HepG2 (cell line): ENCODE data around the gene TLE2. TPM values are rescaled to one million over a fixed set of nuclear protein-coding genes. Genes with fewer than 3 reads are reported as not detected.

Experiments used
- ATAC-seq: fragments of 200-7000 bp; cut with Tn5 transposase; 3 replicates; pipeline ENCODE4 v1.9.1; 2020; ENCODE audit warnings: mild to moderate bottlenecking, moderate library complexity
- BruUV-seq: library from RNA; stranded (reverse); fragments of 400-500 nt; replicated peaks from 2 replicates; lab custom pipeline; 2021; lab: Mats Ljungman, UMichigan
- CTCF ChIA-PET: fragments of 300-600 bp; formaldehyde crosslinking; extraction: SDS; loops from one replicate; lab custom pipeline; 2021; ENCODE audit warnings: low total read pairs, inconsistent platforms, low intra/inter-chr PET ratio; lab: Yijun Ruan, JAX
- POLR2A ChIA-PET: fragments of 350-600 bp; sonication (Branson Sonifier 250); formaldehyde crosslinking; loops from one replicate; lab custom pipeline; 2020; ENCODE audit warnings: antibody characterized with exemption, inconsistent platforms; lab: Yijun Ruan, JAX
- DNase-seq: peaks from one replicate; pipeline ENCODE4 v3.0.0-alpha.2; 2015; ENCODE audit warnings: low spot score
- FAIRE-seq: peaks from 3 replicates; lab custom pipeline; 2011; peaks lifted over from hg19 to GRCh38; lab: Jason Lieb, UNC
- H2AFZ ChIP-seq: one replicate; pipeline ENCODE4 v1.6.1; 2011; ENCODE audit warnings: low read length, inconsistent platforms
- H3K27ac ChIP-seq: fragments of 300-600 bp; 3 replicates; pipeline ENCODE4 v1.8.0; 2011; ENCODE audit warnings: mixed run types, mild to moderate bottlenecking, mixed read lengths, low read length, inconsistent platforms; ENCODE audit not compliant: insufficient read depth; ENCODE audit errors: extremely low read length
- H3K27me3 ChIP-seq, 2 experiments: fragments of 200-600 bp in 1 of 2; 2 replicates in 1 of 2; 3 replicates in 1 of 2; pipeline versions ENCODE4 v1.6.0 to v1.8.0; 2011; ENCODE audit warnings: low read length in 2 of 2, mild to moderate bottlenecking in 2 of 2, moderate library complexity in 2 of 2, inconsistent platforms in 1 of 2; ENCODE audit not compliant: insufficient read depth in 2 of 2, control insufficient read depth in 1 of 2
- H3K36me3 ChIP-seq, 2 experiments: fragments of 200-600 bp in 1 of 2; replicated peaks in 1 of 2; 2 replicates in 1 of 2; 3 replicates in 1 of 2; pipeline versions ENCODE4 v1.5.1 to v1.8.0; 2011; ENCODE audit warnings: low read length in 2 of 2, inconsistent platforms in 1 of 2; ENCODE audit not compliant: insufficient read depth in 2 of 2, control insufficient read depth in 1 of 2
- H3K4me1 ChIP-seq: 2 replicates; pipeline ENCODE4 v1.5.1; 2012; ENCODE audit warnings: low read length, inconsistent platforms; ENCODE audit not compliant: insufficient read depth
- H3K4me2 ChIP-seq: 2 replicates; pipeline ENCODE4 v1.6.0; 2011; ENCODE audit warnings: low read depth, low read length, inconsistent platforms
- H3K4me3 ChIP-seq, 3 experiments: fragments of 200-600 bp in 1 of 3; sonication (generic), shearing (Covaris generic) in 1 of 3; replicated peaks in 1 of 3; 2 replicates each; pipeline ENCODE4 v1.5.1; 2011 to 2016; ENCODE audit warnings: low read length in 3 of 3, inconsistent platforms in 2 of 3, low read depth in 2 of 3, mild to moderate bottlenecking in 2 of 3, control low read depth in 1 of 3, mixed read lengths in 1 of 3; ENCODE audit not compliant: insufficient read depth in 1 of 3
- H3K79me2 ChIP-seq: one replicate; pipeline ENCODE4 v1.6.1; 2011; ENCODE audit warnings: low read length, inconsistent platforms; ENCODE audit not compliant: insufficient read depth
- H3K9ac ChIP-seq: 2 replicates; pipeline ENCODE4 v1.6.0; 2011; ENCODE audit warnings: mild to moderate bottlenecking, low read depth, low read length, inconsistent platforms; ENCODE audit not compliant: insufficient read depth
- H3K9me3 ChIP-seq: 2 replicates; pipeline ENCODE4 v1.5.1; 2012; ENCODE audit warnings: mild to moderate bottlenecking, low read length
- H4K20me1 ChIP-seq: 2 replicates; pipeline ENCODE4 v1.6.0; 2011; ENCODE audit warnings: inconsistent platforms, mild to moderate bottlenecking, low read length, moderate library complexity; ENCODE audit not compliant: insufficient read depth
- AGO2 ChIP-seq: fragments of 200-400 bp; formaldehyde crosslinking; optimal IDR thresholded peaks from 2 replicates; pipeline ENCODE3; 2017; ENCODE audit warnings: mild to moderate bottlenecking, low read depth, low read length, moderate library complexity
- ATF7-NPFF ChIP-seq: sonication (generic); formaldehyde crosslinking; IDR thresholded peaks from 2 replicates; pipeline ENCODE4 v1.8.1; 2023; ENCODE audit warnings: mild to moderate bottlenecking, low read depth, missing genetic modification reagents, moderate library complexity
- CBX2 ChIP-seq, 2 experiments: fragments of 200-600 bp in 1 of 2; sonication (generic); formaldehyde crosslinking in 1 of 2; IDR thresholded peaks; 2 replicates each; pipeline versions ENCODE4 v1.7.0 to v1.8.1; 2018 to 2022; ENCODE audit warnings: low read depth in 2 of 2, low read length in 1 of 2, mild to moderate bottlenecking in 1 of 2, missing genetic modification reagents in 1 of 2
- FOXM1 ChIP-seq: sonication (generic); formaldehyde crosslinking; IDR thresholded peaks from 2 replicates; pipeline ENCODE4 v1.5.0; 2020; ENCODE audit warnings: missing genetic modification reagents
- IRF1 ChIP-seq: sonication (generic); formaldehyde crosslinking; IDR thresholded peaks from 2 replicates; pipeline ENCODE4 v1.4.0; 2020; ENCODE audit warnings: low read depth, mild to moderate bottlenecking, missing genetic modification reagents
- KLF12 ChIP-seq: sonication (generic); formaldehyde crosslinking; IDR thresholded peaks from 2 replicates; pipeline ENCODE4 v1.4.0; 2020; ENCODE audit warnings: missing genetic modification reagents, borderline replicate concordance
- MAFK ChIP-seq, 2 experiments: IDR thresholded peaks in 1 of 2; conservative IDR thresholded peaks in 1 of 2; 2 replicates each; pipeline ENCODE4 v1.6.1; 2011; ENCODE audit warnings: improper control_type of control experiment in 2 of 2, low read length in 2 of 2
- NCOA5 ChIP-seq: sonication (generic); formaldehyde crosslinking; IDR thresholded peaks from 2 replicates; pipeline ENCODE4 v1.4.0; 2020; ENCODE audit warnings: missing genetic modification reagents
- SATB2 ChIP-seq: sonication (generic); formaldehyde crosslinking; IDR thresholded peaks from 2 replicates; pipeline ENCODE4 v1.5.0; 2020; ENCODE audit warnings: missing genetic modification reagents
- TBX2 ChIP-seq: sonication (generic); formaldehyde crosslinking; IDR thresholded peaks from 2 replicates; pipeline ENCODE4 v1.5.0; 2020; ENCODE audit warnings: missing genetic modification reagents, mild to moderate bottlenecking, borderline replicate concordance
- ZNF549 ChIP-seq: sonication (generic); formaldehyde crosslinking; IDR thresholded peaks from 2 replicates; pipeline ENCODE4 v1.5.0; 2020; ENCODE audit warnings: missing genetic modification reagents
- ZNF768 ChIP-seq: sonication (generic); formaldehyde crosslinking; IDR thresholded peaks from 2 replicates; pipeline ENCODE4 v1.4.0; 2020; ENCODE audit warnings: missing genetic modification reagents
- ZNF878 ChIP-seq: sonication (generic); formaldehyde crosslinking; IDR thresholded peaks from 2 replicates; pipeline ENCODE4 v1.8.1; 2023; ENCODE audit warnings: mild to moderate bottlenecking, missing genetic modification reagents, moderate library complexity
- ZSCAN29 ChIP-seq: sonication (generic); formaldehyde crosslinking; conservative IDR thresholded peaks from 2 replicates; pipeline ENCODE4 v1.4.0; 2020; ENCODE audit warnings: mild to moderate bottlenecking, missing genetic modification reagents
- WGBS: methylation state at CpG from one replicate; pipeline ENCODE4 v1.1.6; 2017; ENCODE audit warnings: low lambda C conversion rate; 5-methylcytosine and 5-hydroxymethylcytosine counted together
- in situ Hi-C: cut with HindIII; loops from 2 replicates; pipeline ENCODE4 v1.10.0; 2017; ENCODE audit warnings: low pct_unique_long_range_greater_than_20kb; ENCODE audit not compliant: extremely low pct_ligation_motif_present
- intact Hi-C: fragments of 100-400 bp; cut with micrococcal nuclease; formaldehyde crosslinking; loops from one replicate; pipeline ENCODE4 v1.10.0; 2022; ENCODE audit not compliant: unreplicated experiment
- polyA plus RNA-seq, 8 experiments: library from polyadenylated mRNA; depleted of rRNA in 3 of 8; stranded (reverse) in 7 of 8; unstranded in 1 of 8; fragments of >200 nt; fragmentation: Illumina TruSeq in 4 of 8; extraction: Trizol in 4 of 8; gene quantifications; 2 replicates each; pipeline versions ENCODE4 v1.2.1 to v1.2.3, GENCODE V29; 2011 to 2016; ENCODE audit warnings: low read depth in 4 of 8, missing spikeins in 1 of 8, mixed read lengths in 1 of 8; ENCODE audit not compliant: insufficient read depth in 1 of 8
- total RNA-seq, 5 experiments: library from RNA; depleted of rRNA; stranded (reverse); fragments of >200 nt; fragmentation: Illumina TruSeq; extraction: Trizol; gene quantifications; 2 replicates each; pipeline ENCODE4 v1.2.3, GENCODE V29; 2016; ENCODE audit warnings: low read depth in 1 of 5
- TF ChIP-seq, protein P1 (sequence below): sonication (generic); formaldehyde crosslinking; IDR thresholded peaks from 2 replicates; pipeline ENCODE4 v1.4.0; 2020; ENCODE audit warnings: missing genetic modification reagents

TLE2 gene
- total and polyA plus RNA-seq, 2 of the 13 experiments (the other 11 are each of a cell fraction or from before 2014, with no cell fraction given): 0.07 to 0.81 TPM

GRCh38 chr19:3024509-3024869 lies 4.6 kb downstream of the TLE2 start:
- Histone ChIP-seq H3K27me3 (peaks cover 5 to 46% of the 10 kb centered on the region in 2 experiments; a peak in 4 of 5 replicates), H3K79me2 (no peaks in the 10 kb centered on the region)
- in situ Hi-C loops: no loop called here
- 0 out of 4 replicates have a peak, but pooled peaks of 1 of the 2 experiments have one; percentile 4 for TF ChIP-seq MAFK (conservative IDR thresholded peaks at IDR 0.05 in 1 of 2, IDR thresholded peaks at IDR 0.05 in 1 of 2; ENCODE audit: low read length in 2 of 2)
- TF ChIP-seq SATB2: no peak
- TF ChIP-seq ZNF768 (CRISPR knock-in tag): peak; percentile 86
- no peak for TF ChIP-seq KLF12 (CRISPR knock-in tag)
- TF ChIP-seq FOXM1: no peak
- no peak for TF ChIP-seq NCOA5
- no peak for TF ChIP-seq TBX2 (CRISPR knock-in tag)
- TF ChIP-seq ZNF549: no peak
- TF ChIP-seq ZNF878 (CRISPR knock-in tag): no peak
- TF ChIP-seq, all 625 proteins: peak for 2
- BruUV-seq: no TSS peak
- ATAC-seq: no peak
- Histone ChIP-seq H3K4me2 (no peak overlapping the region), H3K36me3 (no peaks in the 10 kb centered on the region), H3K4me3 (no peak overlapping the region), H2AFZ (no peak overlapping the region), H3K4me1 (peaks cover 23% of the 10 kb centered on the region), H3K27ac (no peak overlapping the region), H3K9ac (no peak overlapping the region), H3K9me3 (no peaks in the 10 kb centered on the region), H4K20me1 (no peaks in the 10 kb centered on the region)
- no peak for FAIRE-seq
- DNase-seq: no peak
- intact Hi-C loops: no loop called here
- ChIA-PET POLR2A (interaction anchor here (1.3 kb wide), 1 partner anchor 10 kb away, joined by 3 read pairs; no protein-coding TSS in a partner anchor), CTCF (no interaction called here)
- WGBS: 28% methylated on average over 4 of the region's 5 CpGs

GRCh38 chr19:3020321-3020960 lies 8.6 kb downstream of the TLE2 start:
- CTCF ChIA-PET: no interaction called here
- FAIRE-seq (no peak), ATAC-seq (no peak), DNase-seq (no peak)
- WGBS: 42% methylated on average over 18 of the region's 18 CpGs
- POLR2A ChIA-PET: no interaction called here
- H3K27ac ChIP-seq: no peak overlapping the region
- no peaks in the 10 kb centered on the region for H3K9me3 ChIP-seq
- no TSS peak for BruUV-seq
- no peak overlapping the region for H3K4me2 ChIP-seq
- in situ Hi-C loops (no loop called here), intact Hi-C loops (no loop called here)
- peaks cover 16% of the 10 kb centered on the region for H3K4me1 ChIP-seq
- no peak overlapping the region for H3K9ac ChIP-seq
- peaks cover 3 to 12% of the 10 kb centered on the region in 2 experiments; a peak in 3 of 5 replicates for H3K27me3 ChIP-seq
- H3K4me3 ChIP-seq: no peak overlapping the region
- no peaks in the 10 kb centered on the region for H3K36me3 ChIP-seq
- H3K79me2 ChIP-seq: no peaks in the 10 kb centered on the region
- H4K20me1 ChIP-seq: no peaks in the 10 kb centered on the region
- H2AFZ ChIP-seq: no peak overlapping the region
- TF ChIP-seq ATF7-NPFF (CRISPR knock-in tag) (no peak), CBX2 (IDR thresholded peaks at IDR 0.05; ENCODE audit: low read depth, low read length) (no peak), CBX2 (CRISPR knock-in tag; IDR thresholded peaks at IDR 0.05; ENCODE audit: low read depth) (no peak), AGO2 (no peak), IRF1 (no peak), ZSCAN29 (no peak)
- TF ChIP-seq, protein P1, sequence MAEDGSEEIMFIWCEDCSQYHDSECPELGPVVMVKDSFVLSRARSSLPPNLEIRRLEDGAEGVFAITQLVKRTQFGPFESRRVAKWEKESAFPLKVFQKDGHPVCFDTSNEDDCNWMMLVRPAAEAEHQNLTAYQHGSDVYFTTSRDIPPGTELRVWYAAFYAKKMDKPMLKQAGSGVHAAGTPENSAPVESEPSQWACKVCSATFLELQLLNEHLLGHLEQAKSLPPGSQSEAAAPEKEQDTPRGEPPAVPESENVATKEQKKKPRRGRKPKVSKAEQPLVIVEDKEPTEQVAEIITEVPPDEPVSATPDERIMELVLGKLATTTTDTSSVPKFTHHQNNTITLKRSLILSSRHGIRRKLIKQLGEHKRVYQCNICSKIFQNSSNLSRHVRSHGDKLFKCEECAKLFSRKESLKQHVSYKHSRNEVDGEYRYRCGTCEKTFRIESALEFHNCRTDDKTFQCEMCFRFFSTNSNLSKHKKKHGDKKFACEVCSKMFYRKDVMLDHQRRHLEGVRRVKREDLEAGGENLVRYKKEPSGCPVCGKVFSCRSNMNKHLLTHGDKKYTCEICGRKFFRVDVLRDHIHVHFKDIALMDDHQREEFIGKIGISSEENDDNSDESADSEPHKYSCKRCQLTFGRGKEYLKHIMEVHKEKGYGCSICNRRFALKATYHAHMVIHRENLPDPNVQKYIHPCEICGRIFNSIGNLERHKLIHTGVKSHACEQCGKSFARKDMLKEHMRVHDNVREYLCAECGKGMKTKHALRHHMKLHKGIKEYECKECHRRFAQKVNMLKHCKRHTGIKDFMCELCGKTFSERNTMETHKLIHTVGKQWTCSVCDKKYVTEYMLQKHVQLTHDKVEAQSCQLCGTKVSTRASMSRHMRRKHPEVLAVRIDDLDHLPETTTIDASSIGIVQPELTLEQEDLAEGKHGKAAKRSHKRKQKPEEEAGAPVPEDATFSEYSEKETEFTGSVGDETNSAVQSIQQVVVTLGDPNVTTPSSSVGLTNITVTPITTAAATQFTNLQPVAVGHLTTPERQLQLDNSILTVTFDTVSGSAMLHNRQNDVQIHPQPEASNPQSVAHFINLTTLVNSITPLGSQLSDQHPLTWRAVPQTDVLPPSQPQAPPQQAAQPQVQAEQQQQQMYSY (CRISPR knock-in tag): no peak
